ENCODE data around the gene TFCP2.

DNA sequence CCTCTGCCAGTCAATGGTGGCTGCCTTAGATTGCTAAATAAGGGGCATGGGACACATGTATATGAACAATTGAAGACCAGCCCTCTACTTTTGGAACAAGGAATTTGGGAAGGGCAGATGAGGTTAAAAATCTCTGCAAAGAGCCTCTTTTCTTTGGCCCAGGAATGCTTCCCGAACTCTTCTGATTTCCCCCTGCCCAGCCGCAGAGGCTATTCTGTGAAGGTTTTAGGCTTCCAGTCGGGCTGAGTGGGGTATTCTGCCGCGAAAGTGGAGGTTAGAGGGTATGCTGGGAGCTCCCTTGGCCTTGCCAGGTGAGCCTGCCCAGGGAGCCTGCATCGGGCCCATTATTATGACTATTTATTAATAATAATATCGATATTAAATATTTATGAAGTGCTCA, 43.7 kb upstream of the TFCP2 start:
- TF ChIP-seq, protein P1, sequence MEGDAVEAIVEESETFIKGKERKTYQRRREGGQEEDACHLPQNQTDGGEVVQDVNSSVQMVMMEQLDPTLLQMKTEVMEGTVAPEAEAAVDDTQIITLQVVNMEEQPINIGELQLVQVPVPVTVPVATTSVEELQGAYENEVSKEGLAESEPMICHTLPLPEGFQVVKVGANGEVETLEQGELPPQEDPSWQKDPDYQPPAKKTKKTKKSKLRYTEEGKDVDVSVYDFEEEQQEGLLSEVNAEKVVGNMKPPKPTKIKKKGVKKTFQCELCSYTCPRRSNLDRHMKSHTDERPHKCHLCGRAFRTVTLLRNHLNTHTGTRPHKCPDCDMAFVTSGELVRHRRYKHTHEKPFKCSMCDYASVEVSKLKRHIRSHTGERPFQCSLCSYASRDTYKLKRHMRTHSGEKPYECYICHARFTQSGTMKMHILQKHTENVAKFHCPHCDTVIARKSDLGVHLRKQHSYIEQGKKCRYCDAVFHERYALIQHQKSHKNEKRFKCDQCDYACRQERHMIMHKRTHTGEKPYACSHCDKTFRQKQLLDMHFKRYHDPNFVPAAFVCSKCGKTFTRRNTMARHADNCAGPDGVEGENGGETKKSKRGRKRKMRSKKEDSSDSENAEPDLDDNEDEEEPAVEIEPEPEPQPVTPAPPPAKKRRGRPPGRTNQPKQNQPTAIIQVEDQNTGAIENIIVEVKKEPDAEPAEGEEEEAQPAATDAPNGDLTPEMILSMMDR (IDR thresholded peaks at IDR 0.05), result no peak
- no peak for TF ChIP-seq POLR2AphosphoS5 (IDR thresholded peaks at IDR 0.05; ENCODE audit: insufficient read depth in 1 of 2, low read depth in 1 of 2)
